H54 (cell line): ENCODE data around the gene LBH.

Source experiments
- DNase-seq: peaks from one replicate; pipeline ENCODE4 v3.0.0; 2011; ENCODE audit warnings: low spot score, mixed read lengths; ENCODE audit not compliant: insufficient read length
- FAIRE-seq: peaks from 3 replicates; lab custom pipeline; 2011; peaks lifted over from hg19 to GRCh38; lab: Jason Lieb, UNC
- POLR2A ChIP-seq: IDR thresholded peaks from 2 replicates; pipeline ENCODE4 v1.6.1; 2011; ENCODE audit warnings: low read depth, mild to moderate bottlenecking, low read length

Gene LBH

DNA sequence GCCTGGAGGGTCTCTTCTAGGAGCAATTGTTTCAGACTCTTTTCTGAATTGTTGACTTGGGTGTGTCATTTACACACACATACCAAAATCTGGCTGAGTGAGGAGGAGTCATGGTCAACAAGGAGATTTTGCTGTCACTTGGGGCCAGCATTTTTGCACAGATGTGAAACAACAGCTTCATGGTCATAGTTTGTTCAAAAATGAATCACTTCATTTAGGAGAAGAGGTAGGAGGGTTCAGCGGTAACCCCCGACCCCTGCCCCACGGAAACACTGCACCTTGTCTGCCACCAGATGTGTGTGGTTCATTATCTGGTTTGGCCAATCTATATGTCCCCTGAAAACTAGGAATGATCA lies 42.2 kb downstream of the LBH start:
- no peak for FAIRE-seq
- no peak for DNase-seq
- no peak for TF ChIP-seq POLR2A

DNA sequence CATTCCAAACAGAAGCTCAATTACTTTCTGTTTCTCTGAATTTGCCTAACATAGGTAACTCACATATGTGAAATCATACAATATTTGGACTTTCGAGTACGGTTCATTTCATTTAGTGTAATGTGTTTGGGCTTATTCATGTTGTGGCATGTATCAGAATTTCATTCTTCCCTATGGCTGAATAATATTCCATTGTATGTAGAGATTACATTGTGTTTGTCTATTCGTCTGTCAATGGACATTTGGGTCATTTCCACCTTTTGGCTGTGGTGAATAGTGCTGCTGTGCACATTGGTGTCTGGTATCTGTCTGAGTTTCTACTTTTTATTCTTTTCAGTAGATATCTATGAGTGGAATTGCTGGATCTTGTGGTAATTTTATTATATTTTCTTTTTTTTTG lies 43.9 kb downstream of the LBH start:
- DNase-seq (no peak), FAIRE-seq (no peak)
- no peak for TF ChIP-seq POLR2A

DNA sequence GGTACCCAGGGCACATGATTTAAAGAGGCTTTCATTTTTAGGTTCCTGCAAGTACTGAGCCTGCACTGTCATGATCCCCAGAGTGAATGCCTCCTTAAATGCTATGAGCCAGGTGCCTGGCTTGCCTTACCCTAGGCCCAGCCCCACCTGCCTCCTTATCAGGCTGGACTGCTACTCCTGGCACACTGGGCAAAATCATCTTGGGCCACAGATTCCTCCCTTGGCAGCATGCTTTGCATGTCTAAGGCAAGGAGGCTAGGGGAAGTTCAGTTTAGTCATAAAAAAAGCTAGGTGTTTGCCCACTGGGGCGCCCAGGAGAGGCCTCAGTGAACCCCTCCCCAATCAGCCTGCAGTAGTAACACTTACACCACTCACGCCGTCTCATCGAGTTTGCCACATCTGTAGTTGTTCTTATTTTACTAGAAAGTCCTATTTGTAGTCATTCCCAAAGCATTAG lies 45.1 kb downstream of the LBH start:
- TF ChIP-seq POLR2A = no peak
- no peak for DNase-seq
- no peak for FAIRE-seq

- FAIRE-seq (no peak), DNase-seq (no peak)
- TF ChIP-seq POLR2A = no peak
These were observed 46.2 kb downstream of the LBH start for GRCh38 chr2:30277582-30277981.

DNA sequence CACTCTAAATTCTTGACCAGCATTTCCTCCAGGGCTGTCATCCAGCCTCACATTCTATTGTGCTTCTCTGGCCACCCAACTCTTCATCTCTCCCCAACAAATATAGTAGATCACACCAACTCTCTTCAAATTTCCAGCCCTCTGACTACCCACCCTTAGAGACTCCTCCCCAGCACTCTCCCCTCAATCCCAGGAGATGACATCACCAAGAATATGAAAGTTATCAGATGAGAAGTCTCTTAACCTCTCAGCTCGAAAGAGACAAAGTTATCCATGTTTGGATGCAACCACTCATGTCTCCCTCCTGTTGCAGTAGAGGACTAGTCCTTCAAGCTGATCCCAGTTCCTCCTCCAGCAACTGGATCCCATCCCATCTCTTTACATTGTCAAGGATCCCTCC lies 47.1 kb downstream of the LBH start:
- FAIRE-seq (no peak), DNase-seq (no peak)
- no peak for TF ChIP-seq POLR2A

GRCh38 chr2:30280596-30281434 lies 49.5 kb downstream of the LBH start:
- FAIRE-seq (no peak), DNase-seq (no peak)
- TF ChIP-seq POLR2A = no peak

DNA sequence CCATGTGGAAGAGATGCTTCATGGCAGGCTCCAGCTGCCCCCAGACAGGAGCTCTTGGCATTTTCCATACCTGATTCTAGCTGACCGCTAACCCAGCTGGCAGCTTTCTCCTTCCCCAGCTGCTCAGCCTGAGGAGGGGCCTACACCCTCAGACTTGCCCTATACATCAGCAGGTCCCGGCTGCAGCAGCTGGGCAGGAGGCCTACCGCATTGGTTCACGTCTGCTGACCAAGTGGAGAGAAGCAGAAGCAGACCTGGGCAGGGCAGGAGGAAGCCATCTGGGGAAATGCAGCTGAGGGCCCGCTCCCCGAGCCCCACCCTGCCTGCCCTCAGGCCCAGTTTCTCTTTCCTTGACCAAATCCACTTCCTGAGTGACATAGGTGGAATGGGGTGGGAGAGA lies 50.7 kb downstream of the LBH start:
- no peak for TF ChIP-seq POLR2A
- FAIRE-seq = no peak
- DNase-seq = no peak

- DNase-seq = no peak
- no peak for TF ChIP-seq POLR2A
- no peak for FAIRE-seq
These were observed 51.4 kb downstream of the LBH start for GRCh38 chr2:30282721-30283120.

- FAIRE-seq = no peak
- DNase-seq = no peak
- no peak for TF ChIP-seq POLR2A
These were observed 52.7 kb downstream of the LBH start for GRCh38 chr2:30283931-30284565.

DNA sequence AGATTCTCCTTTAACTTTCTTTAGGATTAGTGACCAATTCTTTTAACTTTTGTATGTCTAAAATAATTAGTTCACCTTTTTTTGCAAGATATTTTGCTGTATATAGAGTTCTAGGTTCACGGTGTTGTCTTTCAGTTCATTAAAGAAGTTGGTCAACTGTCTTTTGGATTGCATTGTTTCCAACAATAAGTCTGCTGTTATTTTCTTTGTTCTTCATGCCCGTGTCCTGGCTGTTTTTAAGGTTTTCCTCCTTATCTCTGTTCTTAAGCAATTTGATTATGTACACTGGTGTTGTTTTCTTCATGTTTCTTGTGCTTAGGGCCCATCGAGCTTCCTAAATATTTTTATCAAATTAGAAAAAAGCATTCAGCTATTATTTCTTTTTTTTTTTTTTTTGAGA lies 54.4 kb downstream of the LBH start:
- FAIRE-seq (no peak), DNase-seq (no peak)
- TF ChIP-seq POLR2A = no peak

DNA sequence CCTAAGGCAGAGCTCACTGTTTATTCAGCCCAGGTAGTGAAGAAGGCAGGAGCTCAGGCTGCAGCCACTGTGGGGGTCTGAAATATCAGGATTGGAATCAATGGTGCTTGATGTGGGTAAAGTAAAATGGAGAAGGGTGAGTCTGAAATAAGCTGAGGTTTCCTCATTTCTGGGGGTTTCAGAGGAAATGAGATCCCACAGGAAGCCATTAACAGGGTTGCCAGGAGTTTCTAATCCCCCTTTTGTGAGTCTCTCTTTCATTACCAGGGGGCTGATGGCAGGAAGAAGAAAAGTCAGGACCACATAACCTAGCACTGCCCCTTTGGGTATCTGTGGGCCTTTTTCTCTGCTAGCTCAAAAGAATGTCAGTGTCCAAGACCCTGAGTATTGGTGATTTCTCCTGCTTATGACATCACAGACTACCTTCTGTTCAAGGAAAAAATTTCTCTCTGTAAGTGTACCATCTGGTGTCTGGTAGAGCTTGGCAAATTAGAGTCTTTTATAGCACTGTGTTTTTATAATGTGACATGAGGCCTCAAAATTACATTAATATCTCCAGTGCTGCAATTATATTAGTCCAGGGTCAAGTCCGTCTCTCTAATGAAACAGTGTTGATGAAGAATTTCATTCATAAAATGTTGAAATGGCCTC lies 56.0 kb downstream of the LBH start:
- DNase-seq (no peak), FAIRE-seq (no peak)
- TF ChIP-seq POLR2A = no peak

DNA sequence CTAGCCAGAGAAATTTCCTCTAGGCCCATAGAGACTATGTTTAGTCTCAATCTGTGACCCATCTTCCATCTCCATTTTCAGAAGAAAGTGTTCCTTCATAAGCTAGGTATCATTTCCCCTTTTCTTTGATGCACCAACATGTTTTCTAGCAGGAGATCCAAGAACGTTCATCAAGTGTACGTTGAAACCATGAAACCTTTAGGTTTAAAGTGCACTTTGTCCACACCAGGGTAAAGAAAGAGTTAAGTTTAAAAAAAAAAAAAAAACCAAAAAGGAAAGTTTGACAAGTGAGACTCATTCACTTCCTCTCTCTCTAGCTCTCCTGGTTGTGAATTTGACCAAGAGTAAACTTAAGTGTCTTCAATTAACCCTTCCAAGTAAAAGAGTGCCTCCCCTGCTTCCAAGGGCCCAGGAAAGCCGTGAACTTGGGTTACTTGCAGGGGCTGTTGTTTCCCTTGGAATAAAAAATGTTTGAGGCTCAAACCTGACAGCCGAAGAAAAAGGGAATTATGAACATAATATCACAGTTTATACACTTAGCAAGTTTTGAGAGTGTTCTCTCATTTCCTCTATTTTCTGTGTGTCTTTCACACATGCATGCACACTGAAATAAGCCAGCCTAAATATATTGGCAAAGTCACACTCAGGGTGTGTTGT lies 56.7 kb downstream of the LBH start:
- FAIRE-seq = no peak

DNA sequence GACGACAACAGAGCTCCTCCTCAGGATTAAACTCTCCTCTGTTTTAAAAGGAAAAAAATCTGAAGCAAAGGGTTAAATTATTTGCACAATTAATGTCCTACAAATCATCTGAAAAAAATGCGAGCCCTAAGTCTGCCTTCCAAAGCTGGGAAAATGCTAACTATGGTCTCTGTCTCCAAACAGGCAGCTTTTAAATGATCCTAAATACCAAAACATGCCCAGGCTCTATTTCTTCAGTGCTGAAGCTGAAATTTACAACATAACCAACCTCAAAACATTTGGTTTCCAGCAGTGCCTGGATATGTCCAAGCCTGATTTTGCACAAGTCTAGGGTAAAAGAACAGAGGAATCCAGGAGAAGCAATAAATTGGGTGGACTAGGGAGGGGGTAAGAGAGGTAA lies 57.2 kb downstream of the LBH start:
- DNase-seq (no peak), FAIRE-seq (no peak)
- TF ChIP-seq POLR2A = no peak

More for the DNA sequence above, 56.7 kb downstream of the LBH start:
- no peak for DNase-seq
- TF ChIP-seq POLR2A = no peak

DNA sequence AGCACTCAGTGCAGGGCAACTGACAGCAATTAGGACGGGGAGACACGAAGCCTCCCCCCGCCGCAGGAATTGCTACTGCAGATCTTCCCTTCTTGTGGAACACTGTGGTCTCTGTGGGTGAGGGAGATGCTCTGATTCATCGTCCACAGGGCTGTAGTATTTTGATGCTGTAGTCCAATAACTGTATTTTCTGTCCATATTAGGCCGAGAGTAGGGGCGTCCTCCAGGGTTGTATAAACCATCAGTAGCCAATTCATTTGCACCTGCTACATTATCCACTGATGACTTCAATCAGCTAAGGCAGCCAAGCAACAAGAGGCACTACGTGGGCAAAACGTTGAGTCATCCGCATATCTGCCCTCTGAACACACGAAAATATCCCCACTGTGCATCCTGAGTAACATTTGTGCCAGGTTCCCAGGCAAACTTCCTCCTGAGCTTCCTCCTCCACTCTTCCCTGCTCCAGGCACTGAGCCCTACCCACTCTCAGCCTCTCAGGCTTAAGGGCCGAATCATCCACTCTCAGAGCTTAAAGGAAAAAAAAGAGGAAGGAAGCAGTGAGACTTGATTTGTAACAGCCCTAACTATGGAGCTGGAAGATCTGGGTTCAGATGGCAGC lies 62.1 kb downstream of the LBH start:
- peak; percentile 61 for FAIRE-seq
- TF ChIP-seq POLR2A = no peak
- DNase-seq = peak; percentile 52
